Right ventricle myocardium superior (tissue), 1 donor: ENCODE measurements around the gene TOMT. TPM values are rescaled to one million over a fixed set of nuclear protein-coding genes. Genes with fewer than 3 reads are reported as not detected.
A peak's percentile ranks its signal among the peaks of the same experiment; 100 is the strongest.

Experiments
- ATAC-seq: fragments of 200-7000 bp; cut with Tn5 transposase; one replicate; pipeline ENCODE4 v1.9.1; 2020; ENCODE audit warnings: mild to moderate bottlenecking; ENCODE audit not compliant: poor library complexity
- DNase-seq: peaks from one replicate; pipeline ENCODE4 v3.0.0-alpha.2; 2020
- intact Hi-C: fragments of 100-400 bp; cut with DNase I; formaldehyde crosslinking; loops from one replicate; pipeline ENCODE4 v1.11.2; 2022
- total RNA-seq: library from RNA; stranded (reverse); fragmentation: NEBNext Ultra II Directional; extraction: Animal tissue kit (Norgen Biotek cat#: 25700); gene quantifications from one replicate; pipeline ENCODE4 v1.2.1, GENCODE V29; 2021
- donor health status: DM: no; HTN: yes; CAD: no; lungs with severe emphysema.

Gene TOMT
- total RNA-seq, 1 donor from 2014 or later: not detected

- ATAC-seq: no peak
These were observed 21.6 kb upstream of the TOMT start for GRCh38 chr11:72084076-72084475.

GRCh38 chr11:72084965-72085364, 20.8 kb upstream of the TOMT start:
- no peak for DNase-seq
- ATAC-seq: no peak
- intact Hi-C loops: loop anchor here (5.0 kb wide), 1 partner anchor 48 kb away; no protein-coding TSS in a partner anchor

More at GRCh38 chr11:72084076-72084475, 21.6 kb upstream of the TOMT start:
- intact Hi-C loops: loop anchor here (5.0 kb wide), 1 partner anchor 47 kb away; no protein-coding TSS in a partner anchor
- no peak for DNase-seq

- DNase-seq (no peak), ATAC-seq (no peak)
- intact Hi-C loops: no loop called here
These were observed 19.9 kb upstream of the TOMT start for GRCh38 chr11:72085621-72086351.

GRCh38 chr11:72088076-72088808, 17.5 kb upstream of the TOMT start:
- intact Hi-C loops: no loop called here
- no peak for ATAC-seq
- DNase-seq: no peak

- intact Hi-C loops: loop anchor here (2.0 to 5.0 kb wide), 2 partner anchors 66 to 114 kb away; no protein-coding TSS in a partner anchor
- DNase-seq (peak; percentile 79), ATAC-seq (peak; percentile 93)
These were observed 14.4 kb upstream of the TOMT start for GRCh38 chr11:72091292-72091691.

- ATAC-seq (no peak), DNase-seq (no peak)
- intact Hi-C loops: no loop called here
These were observed 7.0 kb upstream of the TOMT start for GRCh38 chr11:72098741-72099140.

- intact Hi-C loops: no loop called here
- DNase-seq: no peak
- no peak for ATAC-seq
These were observed 5.7 kb upstream of the TOMT start for GRCh38 chr11:72100009-72100408.

- ATAC-seq (no peak), DNase-seq (no peak)
- intact Hi-C loops: no loop called here
These were observed 5.3 kb upstream of the TOMT start for GRCh38 chr11:72100462-72100861.

GRCh38 chr11:72102162-72102561, 3.6 kb upstream of the TOMT start:
- no peak for DNase-seq
- intact Hi-C loops: no loop called here
- ATAC-seq: no peak

- ATAC-seq: peak; percentile 3
- intact Hi-C loops: no loop called here
- no peak for DNase-seq
These were observed 3.1 kb upstream of the TOMT start for GRCh38 chr11:72102631-72102945.

- peak; percentile 100 for DNase-seq
- intact Hi-C loops: no loop called here
- peak; percentile 99 for ATAC-seq
These were observed 2.6 kb upstream of the TOMT start, which contains the start of gene LAMTOR1 for GRCh38 chr11:72102946-72103753. LAMTOR1 (minus strand) TSS chr11:72103297; CDS start chr11:72103224, 73 bp downstream.

GRCh38 chr11:72103754-72104167, 2.0 kb upstream of the TOMT start:
- intact Hi-C loops: no loop called here
- DNase-seq (no peak), ATAC-seq (no peak)

GRCh38 chr11:72111300-72112142, 5.8 kb downstream of the TOMT start:
- ATAC-seq (no peak), DNase-seq (no peak)
- intact Hi-C loops: no loop called here

GRCh38 chr11:72112143-72112977, 6.6 kb downstream of the TOMT start, which contains the start of gene ANAPC15:
ANAPC15 (minus strand) TSS chr11:72112695; CDS start chr11:72111276, 1,419 bp downstream.
- ATAC-seq: peak; percentile 97
- intact Hi-C loops: no loop called here
- DNase-seq: peak; percentile 98

- intact Hi-C loops: no loop called here
- ATAC-seq: no peak
These were observed 7.5 kb downstream of the TOMT start for GRCh38 chr11:72112978-72113808.

GRCh38 chr11:72114570-72114969, 8.8 kb downstream of the TOMT start:
- DNase-seq: no peak
- ATAC-seq: no peak
- intact Hi-C loops: no loop called here

More at GRCh38 chr11:72112978-72113808, 7.5 kb downstream of the TOMT start:
- DNase-seq: no peak
